Trophoblast cell (in vitro differentiated cells and primary cell): ENCODE results near the gene LMAN2.

Source experiments
- DNase-seq, 2 donors: peaks; one replicate each; pipeline ENCODE4 v3.0.0-alpha.2; 2016
- H2AFZ ChIP-seq: 2 replicates; pipeline ENCODE4 v1.6.1; 2013; ENCODE audit warnings: low read length, moderate library complexity, mild to moderate bottlenecking; ENCODE audit not compliant: insufficient read depth, poor library complexity
- H2AK5ac ChIP-seq: 2 replicates; pipeline ENCODE4 v1.6.1; 2013; ENCODE audit warnings: mild to moderate bottlenecking, low read length
- H2BK120ac ChIP-seq: 2 replicates; pipeline ENCODE4 v1.6.1; 2013; ENCODE audit warnings: low read length, mild to moderate bottlenecking, moderate library complexity; ENCODE audit not compliant: insufficient read depth, poor library complexity
- H2BK12ac ChIP-seq: 2 replicates; pipeline ENCODE4 v1.6.1; 2013; ENCODE audit warnings: mild to moderate bottlenecking, low read length, moderate library complexity
- H2BK5ac ChIP-seq: 2 replicates; pipeline ENCODE4 v1.6.1; 2013; ENCODE audit warnings: low read length, low read depth, moderate library complexity, mild to moderate bottlenecking; ENCODE audit not compliant: poor library complexity
- H3K14ac ChIP-seq: 2 replicates; pipeline ENCODE4 v1.6.1; 2013; ENCODE audit warnings: mild to moderate bottlenecking, low read length
- H3K18ac ChIP-seq: 2 replicates; pipeline ENCODE4 v1.6.1; 2013; ENCODE audit warnings: mild to moderate bottlenecking, low read length
- H3K23ac ChIP-seq: 2 replicates; pipeline ENCODE4 v1.6.1; 2013; ENCODE audit warnings: low read length
- H3K27ac ChIP-seq: 2 replicates; pipeline ENCODE4 v1.5.1; 2013; ENCODE audit warnings: low read depth, mild to moderate bottlenecking, inconsistent platforms, low read length, moderate library complexity
- H3K27me3 ChIP-seq: 2 replicates; pipeline ENCODE4 v1.6.1; 2013; ENCODE audit warnings: inconsistent platforms, mild to moderate bottlenecking, low read length, moderate library complexity; ENCODE audit not compliant: insufficient read depth
- H3K36me3 ChIP-seq, 2 experiments: 1 replicate in 1 of 2; 2 replicates in 1 of 2; pipeline ENCODE4 v1.6.1; 2013; ENCODE audit warnings: low read length in 2 of 2, mild to moderate bottlenecking in 2 of 2, moderate library complexity in 1 of 2; ENCODE audit not compliant: insufficient read depth in 2 of 2, control insufficient read depth in 1 of 2
- H3K4ac ChIP-seq: 2 replicates; pipeline ENCODE4 v1.6.1; 2013; ENCODE audit warnings: low read depth, mild to moderate bottlenecking, low read length, moderate library complexity
- H3K4me1 ChIP-seq, 2 experiments: 1 replicate in 1 of 2; 2 replicates in 1 of 2; pipeline ENCODE4 v1.6.1; 2013; ENCODE audit warnings: low read length in 2 of 2, mild to moderate bottlenecking in 2 of 2, moderate library complexity in 1 of 2; ENCODE audit not compliant: insufficient read depth in 2 of 2, control insufficient read depth in 1 of 2
- H3K4me2 ChIP-seq: 2 replicates; pipeline ENCODE4 v1.6.1; 2013; ENCODE audit warnings: inconsistent platforms, mild to moderate bottlenecking, low read length, moderate library complexity
- H3K4me3 ChIP-seq: 2 replicates; pipeline ENCODE4 v1.5.1; 2013; ENCODE audit warnings: mild to moderate bottlenecking, low read depth, low read length, inconsistent platforms
- H3K79me1 ChIP-seq: one replicate; pipeline ENCODE4 v1.6.1; 2013; ENCODE audit warnings: low read length
- H3K79me2 ChIP-seq: 2 replicates; pipeline ENCODE4 v1.6.1; 2013; ENCODE audit warnings: low read length, mild to moderate bottlenecking; ENCODE audit not compliant: control insufficient read depth, insufficient read depth, poor library complexity
- H3K9ac ChIP-seq: 2 replicates; pipeline ENCODE4 v1.6.1; 2013; ENCODE audit warnings: mild to moderate bottlenecking, low read length
- H3K9me3 ChIP-seq: 2 replicates; pipeline ENCODE4 v1.6.1; 2013; ENCODE audit warnings: low read depth, mild to moderate bottlenecking, control low read depth, inconsistent platforms, low read length; ENCODE audit not compliant: insufficient read depth
- H4K12ac ChIP-seq: 2 replicates; pipeline ENCODE4 v1.6.1; 2013; ENCODE audit warnings: low read depth, mild to moderate bottlenecking, low read length, moderate library complexity
- H4K8ac ChIP-seq: 2 replicates; pipeline ENCODE4 v1.6.1; 2013; ENCODE audit warnings: low read depth, mild to moderate bottlenecking, low read length, moderate library complexity
- H4K91ac ChIP-seq: one replicate; pipeline ENCODE4 v1.6.1; 2013; ENCODE audit warnings: low read depth, mild to moderate bottlenecking, low read length, moderate library complexity
- WGBS: extraction: QIAGEN DNeasy Blood & Tissue Kit; methylation state at CpG from one replicate; pipeline ENCODE4 v1.1.7; 2013; ENCODE audit warnings: missing lambda C conversion rate; ENCODE audit not compliant: insufficient read length, insufficient coverage; ENCODE audit errors: extremely low coverage; 5-methylcytosine and 5-hydroxymethylcytosine counted together

LMAN2 gene

DNA sequence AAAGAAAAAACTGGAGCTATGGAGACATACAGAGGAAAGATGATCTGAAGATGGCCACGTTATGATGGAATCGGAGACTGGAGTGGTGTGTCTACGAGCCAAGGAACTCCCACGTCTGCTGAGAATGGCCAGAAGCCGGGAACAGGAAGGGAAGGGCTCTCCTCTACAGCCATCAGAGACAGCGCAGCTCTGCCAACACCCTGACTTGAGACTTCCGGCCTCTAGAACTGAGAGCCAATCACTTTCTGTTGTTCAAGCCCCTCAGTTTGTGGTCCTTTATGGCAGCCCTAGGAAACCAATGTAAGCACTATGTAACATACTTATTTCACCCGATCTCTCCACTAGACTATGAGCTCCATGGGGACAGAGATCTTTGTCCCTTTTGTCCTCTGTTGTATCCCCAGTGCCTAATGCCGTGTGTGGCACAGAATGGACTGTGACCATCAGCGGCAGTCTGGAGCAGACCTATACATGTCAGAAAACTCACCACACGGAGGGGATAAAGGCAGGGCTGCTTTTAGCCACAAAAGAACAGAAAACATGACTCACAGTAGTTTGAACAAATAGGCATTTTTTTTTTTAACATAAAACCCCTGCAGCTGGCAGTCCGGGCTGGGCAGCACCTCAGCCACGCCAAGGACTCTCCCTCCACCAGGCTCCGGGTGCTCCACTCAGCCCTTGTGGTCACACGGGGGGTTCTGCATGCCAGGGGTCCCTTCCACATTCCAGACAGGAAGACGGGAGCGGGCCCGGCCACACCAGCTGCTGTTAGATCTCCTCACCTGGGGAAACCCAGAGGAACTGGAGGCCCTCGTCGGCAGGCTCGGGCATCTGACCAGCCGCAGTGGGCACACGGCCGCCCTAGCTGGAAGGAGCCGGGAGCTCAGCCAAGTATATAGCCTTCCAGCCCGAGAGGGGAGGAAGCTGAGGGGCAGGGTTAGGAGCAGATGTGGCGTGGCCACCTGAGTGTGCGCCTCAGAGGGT, 23.6 kb downstream of the LMAN2 start:
- WGBS = no CpG with 5 or more reads among the region's 28 CpGs

DNA sequence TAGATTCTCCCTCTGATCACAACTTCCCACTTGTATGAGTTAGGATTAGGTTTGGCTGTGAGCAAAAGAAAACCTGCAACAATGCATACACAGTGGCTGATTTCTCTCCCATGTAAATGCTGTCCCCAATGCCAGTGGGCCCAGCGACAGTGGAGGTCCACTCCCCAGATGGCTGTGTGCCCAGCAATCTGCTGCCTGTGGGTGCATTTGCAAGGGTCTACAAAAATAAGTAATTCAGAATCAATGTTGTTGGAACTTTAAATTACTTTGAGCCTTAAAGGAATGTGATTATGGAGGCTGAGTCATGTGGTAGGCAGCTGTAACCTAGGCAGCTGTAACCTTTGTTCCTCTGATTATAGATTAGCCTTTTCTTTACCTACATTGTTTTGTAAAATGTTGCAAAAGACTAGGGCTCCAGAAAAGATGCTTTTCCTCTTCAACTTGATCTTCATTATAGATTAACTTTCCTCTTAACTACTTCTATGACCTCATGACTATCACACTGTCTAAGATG, 25.5 kb downstream of the LMAN2 start:
- no peak overlapping the region for H4K91ac ChIP-seq
- no peaks in the 10 kb centered on the region for H3K79me2 ChIP-seq
- no peak overlapping the region for H3K9ac ChIP-seq
- no peak overlapping the region for H4K8ac ChIP-seq
- H2AFZ ChIP-seq = no peak overlapping the region
- H3K14ac ChIP-seq = no peak overlapping the region
- no peak overlapping the region for H2BK120ac ChIP-seq
- H3K27ac ChIP-seq = no peak overlapping the region
- H2BK5ac ChIP-seq = no peak overlapping the region
- no peak overlapping the region for H3K23ac ChIP-seq
- H3K79me1 ChIP-seq = peaks cover 7% of the 10 kb centered on the region
- DNase-seq = peak; percentile 47 to 84
- H3K4ac ChIP-seq = no peak overlapping the region
- peaks cover 2 to 10% of the 10 kb centered on the region in 2 experiments for H3K4me1 ChIP-seq
- H3K4me2 ChIP-seq = no peak overlapping the region
- H3K36me3 ChIP-seq = peaks cover 8 to 16% of the 10 kb centered on the region in 2 experiments
- no peaks in the 10 kb centered on the region for H3K27me3 ChIP-seq
- H2AK5ac ChIP-seq = no peak overlapping the region
- H3K18ac ChIP-seq = no peak overlapping the region
- H2BK12ac ChIP-seq = no peak overlapping the region
- no CpG with 5 or more reads among the region's 1 CpG for WGBS
- no peak overlapping the region for H3K4me3 ChIP-seq
- H4K12ac ChIP-seq = no peak overlapping the region
- H3K9me3 ChIP-seq = no peaks in the 10 kb centered on the region

More for the DNA sequence above, 23.6 kb downstream of the LMAN2 start:
- Histone ChIP-seq H2AFZ (no peak overlapping the region), H3K4me1 (peaks cover 2 to 10% of the 10 kb centered on the region in 2 experiments), H2AK5ac (peak overlapping the region; percentile 1), H4K8ac (no peak overlapping the region), H2BK12ac (no peak overlapping the region), H3K4me3 (no peak overlapping the region), H3K4me2 (no peak overlapping the region), H3K9ac (no peak overlapping the region), H3K79me2 (no peaks in the 10 kb centered on the region), H3K79me1 (peaks cover 7% of the 10 kb centered on the region), H3K27me3 (no peaks in the 10 kb centered on the region), H4K12ac (no peak overlapping the region), H3K4ac (no peak overlapping the region), H2BK5ac (peak overlapping the region; percentile 19), H3K27ac (no peak overlapping the region), H3K36me3 (peaks cover 27 to 34% of the 10 kb centered on the region in 2 experiments), H3K9me3 (no peaks in the 10 kb centered on the region), H3K14ac (peak overlapping the region; percentile 22), H3K23ac (no peak overlapping the region), H4K91ac (no peak overlapping the region), H2BK120ac (peak overlapping the region; percentile 5), H3K18ac (peak overlapping the region; percentile 5)
- DNase-seq = peak in 1 of 2 donors; percentile 33

GRCh38 chr5:177320879-177321278, 30.6 kb downstream of the LMAN2 start:
- no peak overlapping the region for H3K18ac ChIP-seq
- no peak overlapping the region for H3K23ac ChIP-seq
- no peak overlapping the region for H3K14ac ChIP-seq
- H4K8ac ChIP-seq = no peak overlapping the region
- no CpG with 5 or more reads among the region's 7 CpGs for WGBS
- H2BK12ac ChIP-seq = no peak overlapping the region
- no peak overlapping the region for H2BK120ac ChIP-seq
- H3K27me3 ChIP-seq = no peaks in the 10 kb centered on the region
- peaks cover 2 to 5% of the 10 kb centered on the region in 2 experiments for H3K4me1 ChIP-seq
- H3K79me1 ChIP-seq = no peaks in the 10 kb centered on the region
- H3K27ac ChIP-seq = no peak overlapping the region
- H3K4me3 ChIP-seq = no peak overlapping the region
- H2AK5ac ChIP-seq = no peak overlapping the region
- H3K9ac ChIP-seq = no peak overlapping the region
- no peak overlapping the region for H2BK5ac ChIP-seq
- H2AFZ ChIP-seq = no peak overlapping the region
- H3K36me3 ChIP-seq = peaks cover 2 to 8% of the 10 kb centered on the region in 2 experiments
- H3K4ac ChIP-seq = no peak overlapping the region
- H3K79me2 ChIP-seq = no peaks in the 10 kb centered on the region
- H3K4me2 ChIP-seq = no peak overlapping the region
- peaks cover 2% of the 10 kb centered on the region for H3K9me3 ChIP-seq
- DNase-seq = no peak
- no peak overlapping the region for H4K91ac ChIP-seq
- no peak overlapping the region for H4K12ac ChIP-seq

- Histone ChIP-seq H3K4me2 (no peak overlapping the region), H4K8ac (no peak overlapping the region), H3K18ac (no peak overlapping the region), H3K79me1 (no peaks in the 10 kb centered on the region), H3K79me2 (no peaks in the 10 kb centered on the region), H3K4ac (no peak overlapping the region), H3K14ac (no peak overlapping the region), H3K27ac (no peak overlapping the region), H3K27me3 (no peaks in the 10 kb centered on the region), H3K4me1 (no peaks in the 10 kb centered on the region), H2BK5ac (no peak overlapping the region), H3K36me3 (peaks cover 2 to 8% of the 10 kb centered on the region in 2 experiments), H3K9ac (no peak overlapping the region), H2AFZ (no peak overlapping the region), H4K91ac (no peak overlapping the region), H3K4me3 (no peak overlapping the region), H2BK120ac (no peak overlapping the region), H3K23ac (no peak overlapping the region), H2BK12ac (no peak overlapping the region), H4K12ac (no peak overlapping the region), H2AK5ac (no peak overlapping the region), H3K9me3 (peaks cover 2% of the 10 kb centered on the region)
- DNase-seq = no peak
- no CpG with 5 or more reads among the region's 14 CpGs for WGBS
These were observed 31.4 kb downstream of the LMAN2 start for GRCh38 chr5:177319913-177320588.
